SU-DHL-6 (cell line): ENCODE measurements around the gene GSTO2.

Experiments
- H2AFZ ChIP-seq: fragments of 200-600 bp; sonication (generic); 2 replicates; pipeline ENCODE4 v1.6.1; 2014; ENCODE audit warnings: low read depth, mild to moderate bottlenecking, moderate library complexity, mixed read lengths, antibody characterized with exemption, low read length; ENCODE audit not compliant: severe bottlenecking
- H3F3A ChIP-seq: fragments of 200-600 bp; shearing (Covaris generic); 2 replicates; pipeline ENCODE4 v1.6.0; 2016; ENCODE audit warnings: antibody characterized with exemption, mild to moderate bottlenecking; ENCODE audit not compliant: insufficient read depth
- H3K27ac ChIP-seq: fragments of 200-600 bp; sonication (generic); 2 replicates; pipeline ENCODE4 v1.5.1; 2016; ENCODE audit warnings: low read depth, mild to moderate bottlenecking, low read length, moderate library complexity, mixed read lengths
- H3K27me3 ChIP-seq: fragments of 200-600 bp; sonication (generic), shearing (Covaris generic); 2 replicates; pipeline ENCODE4 v1.6.0; 2014; ENCODE audit warnings: mild to moderate bottlenecking, low read length
- H3K36me3 ChIP-seq: fragments of 200-600 bp; sonication (generic); 2 replicates; pipeline ENCODE4 v1.6.1; 2014; ENCODE audit warnings: mild to moderate bottlenecking, low read length, mixed read lengths
- H3K4me2 ChIP-seq: fragments of 300-600, 200-600 bp; shearing (Covaris generic), sonication (generic); 2 replicates; pipeline ENCODE4 v1.6.0; 2014; ENCODE audit warnings: low read length, low read depth, mild to moderate bottlenecking; ENCODE audit not compliant: poor library complexity, severe bottlenecking
- H3K4me3 ChIP-seq: fragments of 200-600 bp; sonication (generic); 2 replicates; pipeline ENCODE4 v1.5.1; 2014; ENCODE audit warnings: antibody characterized with exemption, low read length, mild to moderate bottlenecking, mixed read lengths; ENCODE audit not compliant: insufficient read depth, poor library complexity, severe bottlenecking
- H3K79me2 ChIP-seq: fragments of 200-600 bp; sonication (generic); 2 replicates; pipeline ENCODE4 v1.6.1; 2014; ENCODE audit warnings: mild to moderate bottlenecking, low read length, moderate library complexity; ENCODE audit not compliant: insufficient read depth
- H3K9ac ChIP-seq: fragments of 200-600 bp; sonication (generic); 2 replicates; pipeline ENCODE4 v1.7.0; 2014; ENCODE audit warnings: mild to moderate bottlenecking, low read length
- H3K9me2 ChIP-seq: fragments of 200-600 bp; sonication (generic); replicated peaks from 2 replicates; pipeline ENCODE4 v1.6.1; 2014; ENCODE audit warnings: low read length; ENCODE audit not compliant: insufficient read depth
- H3K9me3 ChIP-seq: fragments of 200-600 bp; sonication (generic); 2 replicates; pipeline ENCODE4 v1.6.1; 2014; ENCODE audit warnings: low read length, mixed read lengths; ENCODE audit not compliant: insufficient read depth
- H4K20me1 ChIP-seq: fragments of 200-600 bp; sonication (generic); 2 replicates; pipeline ENCODE4 v1.6.1; 2014; ENCODE audit warnings: low read depth, mild to moderate bottlenecking, antibody characterized with exemption, low read length, moderate library complexity, mixed read lengths
- EZH2phosphoT487 ChIP-seq: fragments of 200-600 bp; sonication (generic), shearing (Covaris generic); conservative IDR thresholded peaks from 2 replicates; pipeline ENCODE4 v1.6.1; 2018; ENCODE audit warnings: mild to moderate bottlenecking, antibody characterized with exemption, low read length, moderate library complexity, mixed read lengths
- TF ChIP-seq, protein P1 (sequence below): fragments of 200-600 bp; sonication (generic); IDR thresholded peaks from one replicate; pipeline ENCODE4 v1.5.1; 2017; ENCODE audit warnings: antibody characterized with exemption, mild to moderate bottlenecking, low read length, moderate library complexity; ENCODE audit not compliant: insufficient read depth, poor library complexity, severe bottlenecking

Gene GSTO2

DNA sequence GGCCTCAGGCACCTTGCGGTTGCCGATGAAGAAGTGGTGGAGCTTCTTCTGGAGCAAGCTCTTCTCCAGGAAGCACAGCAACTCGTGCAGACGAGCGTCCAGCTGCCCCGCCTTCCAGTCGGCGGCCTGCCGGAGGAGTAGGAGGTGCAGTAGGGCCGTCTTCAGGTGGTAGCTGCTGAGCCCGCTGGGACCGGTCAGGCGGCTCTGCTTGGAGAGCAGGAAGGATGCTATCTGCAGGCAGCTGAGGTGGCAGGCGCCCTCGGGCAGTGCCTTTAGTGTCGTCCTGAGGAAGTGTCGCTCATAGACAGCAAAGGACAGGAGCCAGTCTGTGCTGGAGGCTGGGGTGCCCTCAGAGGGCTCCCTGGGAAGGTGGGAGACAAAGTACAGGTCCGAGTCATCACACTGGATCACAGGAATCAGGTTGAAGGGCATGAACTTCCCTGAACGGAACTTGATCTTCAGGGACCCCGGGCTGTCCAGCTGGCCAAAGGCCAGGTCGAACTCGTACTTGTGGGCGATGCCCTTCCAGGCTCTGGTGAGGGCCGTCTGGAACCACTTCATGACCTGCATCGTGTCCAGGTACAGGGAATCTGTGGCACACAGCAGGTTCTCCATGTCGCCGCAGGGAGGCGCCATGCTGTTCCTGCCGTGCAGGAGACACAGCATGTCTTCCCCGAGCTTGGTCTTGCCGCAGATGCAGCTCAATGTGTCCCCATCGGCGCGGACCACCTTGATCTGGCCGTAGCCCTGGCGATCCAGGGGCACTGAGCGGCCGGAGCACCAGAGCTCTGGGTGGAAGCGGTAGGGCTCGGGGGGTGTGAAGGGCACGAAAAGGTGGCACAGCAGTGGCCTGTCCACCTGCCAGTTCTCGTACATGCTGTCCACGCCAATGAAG lies 45.9 kb downstream of the GSTO2 start:
- H3K9ac ChIP-seq, result no peak overlapping the region
- no peaks in the 10 kb centered on the region for H3K9me2 ChIP-seq
- H3K79me2 ChIP-seq, result peaks cover 26% of the 10 kb centered on the region
- TF ChIP-seq, protein P1, sequence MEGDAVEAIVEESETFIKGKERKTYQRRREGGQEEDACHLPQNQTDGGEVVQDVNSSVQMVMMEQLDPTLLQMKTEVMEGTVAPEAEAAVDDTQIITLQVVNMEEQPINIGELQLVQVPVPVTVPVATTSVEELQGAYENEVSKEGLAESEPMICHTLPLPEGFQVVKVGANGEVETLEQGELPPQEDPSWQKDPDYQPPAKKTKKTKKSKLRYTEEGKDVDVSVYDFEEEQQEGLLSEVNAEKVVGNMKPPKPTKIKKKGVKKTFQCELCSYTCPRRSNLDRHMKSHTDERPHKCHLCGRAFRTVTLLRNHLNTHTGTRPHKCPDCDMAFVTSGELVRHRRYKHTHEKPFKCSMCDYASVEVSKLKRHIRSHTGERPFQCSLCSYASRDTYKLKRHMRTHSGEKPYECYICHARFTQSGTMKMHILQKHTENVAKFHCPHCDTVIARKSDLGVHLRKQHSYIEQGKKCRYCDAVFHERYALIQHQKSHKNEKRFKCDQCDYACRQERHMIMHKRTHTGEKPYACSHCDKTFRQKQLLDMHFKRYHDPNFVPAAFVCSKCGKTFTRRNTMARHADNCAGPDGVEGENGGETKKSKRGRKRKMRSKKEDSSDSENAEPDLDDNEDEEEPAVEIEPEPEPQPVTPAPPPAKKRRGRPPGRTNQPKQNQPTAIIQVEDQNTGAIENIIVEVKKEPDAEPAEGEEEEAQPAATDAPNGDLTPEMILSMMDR, result no peak
- no peak for TF ChIP-seq EZH2phosphoT487
- no peak overlapping the region for H3K4me2 ChIP-seq
- H3F3A ChIP-seq, result no peaks in the 10 kb centered on the region
- H3K27me3 ChIP-seq, result no peaks in the 10 kb centered on the region
- H3K27ac ChIP-seq, result no peak overlapping the region
- H3K4me3 ChIP-seq, result no peak overlapping the region
- no peaks in the 10 kb centered on the region for H3K9me3 ChIP-seq
- no peaks in the 10 kb centered on the region for H3K36me3 ChIP-seq
- H2AFZ ChIP-seq, result no peak overlapping the region
- H4K20me1 ChIP-seq, result peaks cover 3% of the 10 kb centered on the region; the same call in 1 of the 2 replicates

GRCh38 chr10:104315486-104315921 lies 46.5 kb downstream of the GSTO2 start:
- Histone ChIP-seq H3K4me3 (no peak overlapping the region), H3K9ac (no peak overlapping the region), H3F3A (no peaks in the 10 kb centered on the region), H3K4me2 (no peak overlapping the region), H3K36me3 (no peaks in the 10 kb centered on the region), H4K20me1 (peaks cover 3% of the 10 kb centered on the region; the same call in 1 of the 2 replicates), H3K27ac (no peak overlapping the region), H3K9me2 (no peaks in the 10 kb centered on the region), H2AFZ (no peak overlapping the region), H3K9me3 (no peaks in the 10 kb centered on the region), H3K79me2 (peaks cover 32% of the 10 kb centered on the region), H3K27me3 (no peaks in the 10 kb centered on the region)
- TF ChIP-seq EZH2phosphoT487, result no peak
- TF ChIP-seq, protein P1, result no peak

DNA sequence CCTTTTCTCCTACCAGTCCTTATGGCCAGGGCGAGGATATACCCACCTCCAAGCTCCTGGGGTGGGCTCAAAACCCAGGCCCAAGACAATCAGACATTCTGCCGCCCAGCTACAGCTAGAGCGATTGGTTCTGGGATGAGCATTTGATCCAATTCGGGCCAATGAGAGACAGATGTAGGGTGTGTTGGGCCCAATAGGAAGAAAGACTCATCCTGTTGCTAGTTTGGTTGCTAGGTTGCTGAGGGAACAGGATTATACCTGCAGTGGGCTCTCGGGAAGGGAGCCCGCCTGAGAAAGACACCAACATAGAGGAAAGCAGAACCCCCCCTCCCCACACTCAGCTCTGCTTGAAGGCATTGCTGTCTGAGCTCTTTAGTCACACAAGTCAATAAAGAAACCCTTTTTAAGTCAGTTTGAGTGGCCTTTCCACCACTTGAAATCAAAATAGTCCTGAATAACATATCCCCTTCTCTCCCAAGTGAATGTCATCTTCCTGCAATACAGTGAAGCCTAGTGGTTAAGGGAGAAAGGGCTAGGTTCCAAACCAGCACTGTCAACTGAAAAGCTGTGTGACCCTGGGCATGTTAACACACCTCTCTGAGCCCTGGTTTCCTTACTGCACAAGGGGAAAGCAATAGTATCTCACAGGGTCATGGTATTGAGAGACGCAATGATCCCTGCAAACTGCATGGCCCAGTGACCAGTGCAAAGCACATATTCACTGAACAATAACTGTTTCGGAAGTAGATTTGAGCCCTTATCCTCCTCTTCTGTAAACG lies 47.5 kb downstream of the GSTO2 start:
- Histone ChIP-seq H4K20me1 (0 out of 2 replicates have a peak, but pooled peaks cover 3% of the 10 kb centered on the region), H3K27ac (no peak overlapping the region), H3K9ac (no peak overlapping the region), H3K4me2 (no peak overlapping the region), H3K4me3 (no peak overlapping the region), H2AFZ (no peak overlapping the region), H3K27me3 (no peaks in the 10 kb centered on the region), H3F3A (no peaks in the 10 kb centered on the region), H3K9me3 (no peaks in the 10 kb centered on the region), H3K79me2 (peaks cover 42% of the 10 kb centered on the region), H3K36me3 (no peaks in the 10 kb centered on the region), H3K9me2 (no peaks in the 10 kb centered on the region)
- TF ChIP-seq EZH2phosphoT487, result no peak
- TF ChIP-seq, protein P1, result no peak
